Fibroblast of the aortic adventitia (primary cell): Measurements from ENCODE around the gene PTPN5. TPM values are rescaled to one million over a fixed set of nuclear protein-coding genes. Genes with fewer than 3 reads are reported as not detected.

Experiments
- DNase-seq: peaks from one replicate; pipeline ENCODE4 v3.0.0-alpha.2; 2010; ENCODE audit warnings: low read depth
- H3K4me3 ChIP-seq: 2 replicates; pipeline ENCODE4 v1.5.1; 2011; ENCODE audit warnings: low read depth, mild to moderate bottlenecking, control low read depth, low read length, moderate library complexity
- CTCF ChIP-seq: IDR thresholded peaks from 2 replicates; pipeline ENCODE4 v1.5.1; 2011; ENCODE audit warnings: mild to moderate bottlenecking, low read length, control low read depth, inconsistent platforms; ENCODE audit not compliant: insufficient read depth
- total RNA-seq: library from RNA; depleted of rRNA; stranded (reverse); fragments of >200 nt; gene quantifications from 2 replicates; pipeline ENCODE4 v1.2.3, GENCODE V29; 2012; ENCODE audit warnings: low replicate concordance

The PTPN5 gene
- total RNA-seq, 1 donor, result not detected

- H3K4me3 ChIP-seq, result no peak overlapping the region
- TF ChIP-seq CTCF, result no peak
- DNase-seq, result no peak
Observed at GRCh38 chr11:18706330-18707243, 85.0 kb downstream of the PTPN5 start.

GRCh38 chr11:18705651-18706281 lies 85.8 kb downstream of the PTPN5 start:
- no peak for DNase-seq
- no peak for TF ChIP-seq CTCF
- H3K4me3 ChIP-seq, result no peak overlapping the region

GRCh38 chr11:18704698-18705097 lies 86.9 kb downstream of the PTPN5 start:
- DNase-seq, result no peak

GRCh38 chr11:18704045-18704645 lies 87.5 kb downstream of the PTPN5 start:
- H3K4me3 ChIP-seq, result no peak overlapping the region
- no peak for DNase-seq
- no peak for TF ChIP-seq CTCF

More at GRCh38 chr11:18704698-18705097, 86.9 kb downstream of the PTPN5 start:
- TF ChIP-seq CTCF, result no peak
- H3K4me3 ChIP-seq, result no peak overlapping the region

- no peak for DNase-seq
- H3K4me3 ChIP-seq, result no peak overlapping the region
- no peak for TF ChIP-seq CTCF
Observed at GRCh38 chr11:18703001-18703763, 88.4 kb downstream of the PTPN5 start.

GRCh38 chr11:18701614-18702216 lies 89.9 kb downstream of the PTPN5 start:
- TF ChIP-seq CTCF, result no peak
- no peak for DNase-seq
- no peak overlapping the region for H3K4me3 ChIP-seq
